ENCODE measurements around the gene AR. TPM values are rescaled to one million over a fixed set of nuclear protein-coding genes. Genes with fewer than 3 reads are reported as not detected.
A peak's percentile ranks its signal among the peaks of the same experiment; 100 is the strongest.

The AR gene
- total RNA-seq, 1 experiment from 2014 or later, result 1.7 TPM

GRCh38 chrX:67545036-67545821 lies 1.4 kb downstream of the AR start:
- no peak for DNase-seq
- no peaks in the 10 kb centered on the region for H3K9me2 ChIP-seq (ENCODE audit: insufficient read depth)
- CTCF ChIA-PET, result no interaction called here
- H3K9me3 ChIP-seq (ENCODE audit: insufficient read depth, low read depth), result no peaks in the 10 kb centered on the region
- no peaks in the 10 kb centered on the region for H3K36me3 ChIP-seq (ENCODE audit: low read depth)
- H3K4me3 ChIP-seq, result peak overlapping the region; percentile 40; the same call in 1 of the 2 replicates
- no peaks in the 10 kb centered on the region for H3K79me2 ChIP-seq (ENCODE audit: low read depth)
- BruUV-seq (replicated peaks), result no TSS peak
- no peaks in the 10 kb centered on the region for H3K4me1 ChIP-seq (replicated peaks; ENCODE audit: insufficient read depth)
- intact Hi-C loops (cut with micrococcal nuclease; ENCODE audit: unreplicated experiment), result loop anchor here (10.0 kb wide), 1 partner anchor 150 kb away; no protein-coding TSS in a partner anchor
- no peak overlapping the region for H2AFZ ChIP-seq
- H3K27ac ChIP-seq, result no peak overlapping the region
- H3K27me3 ChIP-seq (ENCODE audit: insufficient read depth, low read depth), result peaks cover 37% of the 10 kb centered on the region
- no peaks in the 10 kb centered on the region for H3F3A ChIP-seq (ENCODE audit: insufficient read depth, low read depth)
- POLR2A ChIA-PET (ENCODE audit: unreplicated experiment), result no interaction called here
- no peaks in the 10 kb centered on the region for H4K20me1 ChIP-seq (ENCODE audit: insufficient read depth)
- no peak for TF ChIP-seq EZH2 (IDR thresholded peaks at IDR 0.05; ENCODE audit: low read depth)
- TF ChIP-seq, protein P1, sequence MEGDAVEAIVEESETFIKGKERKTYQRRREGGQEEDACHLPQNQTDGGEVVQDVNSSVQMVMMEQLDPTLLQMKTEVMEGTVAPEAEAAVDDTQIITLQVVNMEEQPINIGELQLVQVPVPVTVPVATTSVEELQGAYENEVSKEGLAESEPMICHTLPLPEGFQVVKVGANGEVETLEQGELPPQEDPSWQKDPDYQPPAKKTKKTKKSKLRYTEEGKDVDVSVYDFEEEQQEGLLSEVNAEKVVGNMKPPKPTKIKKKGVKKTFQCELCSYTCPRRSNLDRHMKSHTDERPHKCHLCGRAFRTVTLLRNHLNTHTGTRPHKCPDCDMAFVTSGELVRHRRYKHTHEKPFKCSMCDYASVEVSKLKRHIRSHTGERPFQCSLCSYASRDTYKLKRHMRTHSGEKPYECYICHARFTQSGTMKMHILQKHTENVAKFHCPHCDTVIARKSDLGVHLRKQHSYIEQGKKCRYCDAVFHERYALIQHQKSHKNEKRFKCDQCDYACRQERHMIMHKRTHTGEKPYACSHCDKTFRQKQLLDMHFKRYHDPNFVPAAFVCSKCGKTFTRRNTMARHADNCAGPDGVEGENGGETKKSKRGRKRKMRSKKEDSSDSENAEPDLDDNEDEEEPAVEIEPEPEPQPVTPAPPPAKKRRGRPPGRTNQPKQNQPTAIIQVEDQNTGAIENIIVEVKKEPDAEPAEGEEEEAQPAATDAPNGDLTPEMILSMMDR (conservative IDR thresholded peaks at IDR 0.05), result no peak
- H3K4me2 ChIP-seq, result peak overlapping the region; percentile 64

DNA sequence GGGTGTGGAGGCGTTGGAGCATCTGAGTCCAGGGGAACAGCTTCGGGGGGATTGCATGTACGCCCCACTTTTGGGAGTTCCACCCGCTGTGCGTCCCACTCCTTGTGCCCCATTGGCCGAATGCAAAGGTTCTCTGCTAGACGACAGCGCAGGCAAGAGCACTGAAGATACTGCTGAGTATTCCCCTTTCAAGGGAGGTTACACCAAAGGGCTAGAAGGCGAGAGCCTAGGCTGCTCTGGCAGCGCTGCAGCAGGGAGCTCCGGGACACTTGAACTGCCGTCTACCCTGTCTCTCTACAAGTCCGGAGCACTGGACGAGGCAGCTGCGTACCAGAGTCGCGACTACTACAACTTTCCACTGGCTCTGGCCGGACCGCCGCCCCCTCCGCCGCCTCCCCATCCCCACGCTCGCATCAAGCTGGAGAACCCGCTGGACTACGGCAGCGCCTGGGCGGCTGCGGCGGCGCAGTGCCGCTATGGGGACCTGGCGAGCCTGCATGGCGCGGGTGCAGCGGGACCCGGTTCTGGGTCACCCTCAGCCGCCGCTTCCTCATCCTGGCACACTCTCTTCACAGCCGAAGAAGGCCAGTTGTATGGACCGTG lies 2.2 kb downstream of the AR start:
- peak overlapping the region; percentile 64; the same call in 1 of the 2 replicates for H3K4me2 ChIP-seq
- intact Hi-C loops (cut with micrococcal nuclease; ENCODE audit: unreplicated experiment), result loop anchor here (10.0 kb wide), 1 partner anchor 149 kb away; no protein-coding TSS in a partner anchor
- CTCF ChIA-PET, result no interaction called here

More for the DNA sequence above, 2.2 kb downstream of the AR start:
- H3K36me3 ChIP-seq (ENCODE audit: low read depth), result no peaks in the 10 kb centered on the region
- no peak for DNase-seq
- H3F3A ChIP-seq (ENCODE audit: insufficient read depth, low read depth), result no peaks in the 10 kb centered on the region
- peaks cover 37% of the 10 kb centered on the region for H3K27me3 ChIP-seq (ENCODE audit: insufficient read depth, low read depth)
- POLR2A ChIA-PET (ENCODE audit: unreplicated experiment), result no interaction called here
- no peaks in the 10 kb centered on the region for H3K9me2 ChIP-seq (ENCODE audit: insufficient read depth)
- no peak overlapping the region for H3K27ac ChIP-seq
- H3K4me1 ChIP-seq (replicated peaks; ENCODE audit: insufficient read depth), result no peaks in the 10 kb centered on the region
- H3K9me3 ChIP-seq (ENCODE audit: insufficient read depth, low read depth), result no peaks in the 10 kb centered on the region
- H3K79me2 ChIP-seq (ENCODE audit: low read depth), result no peaks in the 10 kb centered on the region
- TF ChIP-seq, protein P1 (conservative IDR thresholded peaks at IDR 0.05), result no peak
- TF ChIP-seq EZH2 (IDR thresholded peaks at IDR 0.05; ENCODE audit: low read depth), result no peak
- no TSS peak for BruUV-seq (replicated peaks)
- H2AFZ ChIP-seq, result no peak overlapping the region
- no peaks in the 10 kb centered on the region for H4K20me1 ChIP-seq (ENCODE audit: insufficient read depth)
- H3K4me3 ChIP-seq, result no peak overlapping the region
